Measurements from ENCODE around the gene SPPL3. TPM values are rescaled to one million over a fixed set of nuclear protein-coding genes. Genes with fewer than 3 reads are reported as not detected.

SPPL3 gene
- polyA plus RNA-seq, 1 experiment, result 22.1 TPM

- CTCF ChIA-PET, result no interaction called here
- H3K27ac ChIP-seq (ENCODE audit: low read depth, low read length), result no peak overlapping the region
- H3K27me3 ChIP-seq (ENCODE audit: control insufficient read depth, insufficient read depth, low read length), result no peaks in the 10 kb centered on the region
- peak; percentile 28 for TF ChIP-seq CTCF (IDR thresholded peaks at IDR 0.05; ENCODE audit: low read depth, low read length)
- no peak for DNase-seq (ENCODE audit: low read depth, low spot score)
- H3K9me3 ChIP-seq (ENCODE audit: control insufficient read depth, insufficient read depth, low read length), result no peaks in the 10 kb centered on the region
- POLR2A ChIA-PET, result no interaction called here
- no peak overlapping the region for H3K4me3 ChIP-seq (ENCODE audit: low read depth, low read length)
Measured at GRCh38 chr12:120775862-120776552, 128.2 kb downstream of the SPPL3 start.

- no peak for TF ChIP-seq CTCF (IDR thresholded peaks at IDR 0.05; ENCODE audit: low read depth, low read length)
Measured at GRCh38 chr12:120774169-120774916, 129.8 kb downstream of the SPPL3 start.

GRCh38 chr12:120771097-120771496 is 133.1 kb downstream of the SPPL3 start:
- Histone ChIP-seq H3K27ac (ENCODE audit: low read depth, low read length) (no peak overlapping the region), H3K27me3 (ENCODE audit: control insufficient read depth, insufficient read depth, low read length) (no peaks in the 10 kb centered on the region), H3K9me3 (ENCODE audit: control insufficient read depth, insufficient read depth, low read length) (no peaks in the 10 kb centered on the region), H3K4me3 (ENCODE audit: low read depth, low read length) (no peak overlapping the region)
- ChIA-PET CTCF (no interaction called here), POLR2A (no interaction called here)
- no peak for TF ChIP-seq CTCF (IDR thresholded peaks at IDR 0.05; ENCODE audit: low read depth, low read length)
- no peak for DNase-seq (ENCODE audit: low read depth, low spot score)

More at GRCh38 chr12:120774169-120774916, 129.8 kb downstream of the SPPL3 start:
- Histone ChIP-seq H3K9me3 (ENCODE audit: control insufficient read depth, insufficient read depth, low read length) (no peaks in the 10 kb centered on the region), H3K4me3 (ENCODE audit: low read depth, low read length) (no peak overlapping the region), H3K27me3 (ENCODE audit: control insufficient read depth, insufficient read depth, low read length) (no peaks in the 10 kb centered on the region), H3K27ac (ENCODE audit: low read depth, low read length) (no peak overlapping the region)
- ChIA-PET CTCF (no interaction called here), POLR2A (no interaction called here)
- no peak for DNase-seq (ENCODE audit: low read depth, low spot score)

- POLR2A ChIA-PET, result no interaction called here
- TF ChIP-seq CTCF (IDR thresholded peaks at IDR 0.05; ENCODE audit: low read depth, low read length), result no peak
- H3K27me3 ChIP-seq (ENCODE audit: control insufficient read depth, insufficient read depth, low read length), result no peaks in the 10 kb centered on the region
- H3K9me3 ChIP-seq (ENCODE audit: control insufficient read depth, insufficient read depth, low read length), result no peaks in the 10 kb centered on the region
- H3K27ac ChIP-seq (ENCODE audit: low read depth, low read length), result no peak overlapping the region
- no peak overlapping the region for H3K4me3 ChIP-seq (ENCODE audit: low read depth, low read length)
- no peak for DNase-seq (ENCODE audit: low read depth, low spot score)
- CTCF ChIA-PET, result no interaction called here
Measured at GRCh38 chr12:120767071-120768024, 136.8 kb downstream of the SPPL3 start.
